Measurements from ENCODE around the gene SGK1. TPM values are rescaled to one million over a fixed set of nuclear protein-coding genes. Genes with fewer than 3 reads are reported as not detected.
A peak's percentile ranks its signal among the peaks of the same experiment; 100 is the strongest.
"Not testable (repeated sequence)": the region's sequence is repeated elsewhere in the genome, so short reads cannot be mapped to it uniquely, and the experiment has no call there.

Gene SGK1
- total RNA-seq, 1 experiment from 2014 or later = 23.2 TPM

DNA sequence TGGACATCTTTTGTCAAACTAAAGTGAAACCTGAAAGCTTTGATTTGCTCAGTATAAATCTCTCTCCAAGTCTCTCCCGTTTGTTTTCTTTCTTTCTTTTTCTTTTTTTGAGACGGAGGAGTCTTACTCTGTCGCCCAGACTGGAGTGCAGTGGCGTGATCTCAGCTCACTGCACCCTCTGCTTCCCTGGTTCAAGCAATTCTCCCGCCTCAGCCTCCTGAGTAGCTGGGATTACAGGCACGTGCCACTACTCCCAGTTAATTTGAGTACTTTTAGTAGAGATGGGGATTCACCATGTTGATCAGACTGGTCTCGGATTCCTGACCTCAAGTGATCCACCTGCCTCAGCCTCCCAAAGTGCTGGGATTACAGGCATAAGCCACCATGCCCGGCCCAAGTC lies 136.7 kb downstream of the SGK1 start:
- H3K4me3 Mint-ChIP-seq; H3K27ac Mint-ChIP-seq; POLR2A ChIA-PET; DNase-seq (ENCODE audit: low spot score); H3K9me3 Mint-ChIP-seq; H3K36me3 Mint-ChIP-seq; ATAC-seq: not testable (repeated sequence)
- CTCF ChIA-PET = interaction anchor here (0.9 to 2.0 kb wide), 3 partner anchors 87 to 701 kb away, joined by 4 read pairs; partner anchors contain the start of gene SGK1
- Mint-ChIP-seq H3K4me1 (peaks cover 49% of the 10 kb centered on the region), H3K27me3 (ENCODE audit: low read depth) (peaks cover 17% of the 10 kb centered on the region)

DNA sequence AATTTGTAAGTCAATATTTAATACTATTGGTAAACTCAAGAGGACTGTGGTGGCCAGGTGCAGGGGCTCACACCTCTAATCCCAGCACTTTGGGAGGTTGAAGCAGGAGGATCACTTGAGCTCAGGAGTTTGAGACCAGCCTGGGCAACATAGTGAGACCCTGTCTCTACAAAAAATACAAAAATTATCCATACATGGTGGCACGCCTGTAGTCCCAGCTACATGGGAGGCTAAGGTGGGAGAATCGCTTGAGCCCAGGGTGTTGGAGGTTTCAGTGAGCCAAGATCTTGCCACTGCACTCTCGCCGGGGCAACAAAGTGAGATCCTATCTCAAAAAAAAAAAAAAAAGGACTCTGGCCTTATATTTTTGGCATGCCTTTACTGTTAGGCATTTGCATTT lies 137.4 kb downstream of the SGK1 start:
- CTCF ChIA-PET = interaction anchor here (1.4 to 2.0 kb wide), 2 partner anchors 137 to 702 kb away, joined by 4 read pairs; partner anchors contain the start of gene SGK1
- peaks cover 55% of the 10 kb centered on the region for H3K4me1 Mint-ChIP-seq
- H3K4me3 Mint-ChIP-seq; DNase-seq (ENCODE audit: low spot score); ATAC-seq; H3K36me3 Mint-ChIP-seq; POLR2A ChIA-PET; H3K27ac Mint-ChIP-seq; H3K9me3 Mint-ChIP-seq: not testable (repeated sequence)
- H3K27me3 Mint-ChIP-seq (ENCODE audit: low read depth) = peaks cover 21% of the 10 kb centered on the region
- TF ChIP-seq ZNF121 (CRISPR knock-in tag; IDR thresholded peaks at IDR 0.05) = peak; percentile 97

DNA sequence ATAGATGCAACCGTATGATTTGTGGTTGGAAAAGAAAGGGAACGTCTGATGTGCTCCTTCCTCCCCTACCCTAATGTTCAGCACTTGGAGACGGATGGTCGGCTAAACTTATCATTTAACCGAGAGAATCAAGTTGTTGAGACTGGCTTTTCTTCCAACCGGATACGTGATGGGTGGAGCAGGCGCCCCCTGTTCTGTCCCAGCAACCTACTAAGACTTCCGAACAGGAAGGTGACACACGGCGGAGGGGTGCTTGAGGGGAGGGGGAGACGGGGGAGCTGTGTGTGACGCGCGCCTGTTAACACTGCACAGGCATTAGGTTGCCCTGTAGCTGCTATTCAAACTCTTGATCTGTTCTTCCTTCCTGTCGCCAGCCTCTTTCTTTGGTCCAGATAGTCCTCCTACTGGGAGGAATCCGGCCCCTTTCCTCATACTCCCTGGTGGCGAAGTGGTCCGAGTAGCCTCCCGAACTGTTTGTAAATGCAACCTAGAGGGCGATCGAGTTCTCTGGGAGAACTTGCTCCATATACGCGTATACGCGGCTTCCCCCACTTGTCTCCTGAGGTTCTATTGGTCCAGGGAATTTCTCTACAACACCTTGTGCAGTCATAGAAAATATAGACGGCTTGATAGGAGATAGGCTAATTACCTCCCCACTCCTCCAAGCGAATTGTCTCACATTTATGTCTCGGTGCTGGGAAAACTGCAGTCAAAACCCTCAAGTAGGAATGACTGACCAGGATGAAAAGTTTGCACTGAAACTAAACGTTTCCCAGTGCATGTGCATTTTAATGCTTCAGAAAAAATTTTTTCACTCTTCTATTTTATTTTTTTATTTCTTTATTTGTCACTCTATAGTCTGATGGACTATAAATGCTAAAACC lies 139.5 kb downstream of the SGK1 start:
- TF ChIP-seq, protein P1, sequence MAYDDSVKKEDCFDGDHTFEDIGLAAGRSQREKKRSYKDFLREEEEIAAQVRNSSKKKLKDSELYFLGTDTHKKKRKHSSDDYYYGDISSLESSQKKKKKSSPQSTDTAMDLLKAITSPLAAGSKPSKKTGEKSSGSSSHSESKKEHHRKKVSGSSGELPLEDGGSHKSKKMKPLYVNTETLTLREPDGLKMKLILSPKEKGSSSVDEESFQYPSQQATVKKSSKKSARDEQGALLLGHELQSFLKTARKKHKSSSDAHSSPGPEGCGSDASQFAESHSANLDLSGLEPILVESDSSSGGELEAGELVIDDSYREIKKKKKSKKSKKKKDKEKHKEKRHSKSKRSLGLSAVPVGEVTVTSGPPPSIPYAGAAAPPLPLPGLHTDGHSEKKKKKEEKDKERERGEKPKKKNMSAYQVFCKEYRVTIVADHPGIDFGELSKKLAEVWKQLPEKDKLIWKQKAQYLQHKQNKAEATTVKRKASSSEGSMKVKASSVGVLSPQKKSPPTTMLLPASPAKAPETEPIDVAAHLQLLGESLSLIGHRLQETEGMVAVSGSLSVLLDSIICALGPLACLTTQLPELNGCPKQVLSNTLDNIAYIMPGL (CRISPR knock-in tag; IDR thresholded peaks at IDR 0.05) = peak; percentile 41; the same call in 1 of the 2 replicates
- TF ChIP-seq NR1H2 (CRISPR knock-in tag; IDR thresholded peaks at IDR 0.05) (no peak), ZBTB21 (CRISPR knock-in tag; IDR thresholded peaks at IDR 0.05; ENCODE audit: borderline replicate concordance) (0 out of 2 replicates have a peak, but pooled peaks have one; percentile 58), ZNF416 (CRISPR knock-in tag; IDR thresholded peaks at IDR 0.05) (no peak), ETV6 (CRISPR knock-in tag; IDR thresholded peaks at IDR 0.05) (peak; percentile 92), ZNF263 (CRISPR knock-in tag; IDR thresholded peaks at IDR 0.05; ENCODE audit: low read depth) (peak; percentile 93)
- TF ChIP-seq, protein P2, sequence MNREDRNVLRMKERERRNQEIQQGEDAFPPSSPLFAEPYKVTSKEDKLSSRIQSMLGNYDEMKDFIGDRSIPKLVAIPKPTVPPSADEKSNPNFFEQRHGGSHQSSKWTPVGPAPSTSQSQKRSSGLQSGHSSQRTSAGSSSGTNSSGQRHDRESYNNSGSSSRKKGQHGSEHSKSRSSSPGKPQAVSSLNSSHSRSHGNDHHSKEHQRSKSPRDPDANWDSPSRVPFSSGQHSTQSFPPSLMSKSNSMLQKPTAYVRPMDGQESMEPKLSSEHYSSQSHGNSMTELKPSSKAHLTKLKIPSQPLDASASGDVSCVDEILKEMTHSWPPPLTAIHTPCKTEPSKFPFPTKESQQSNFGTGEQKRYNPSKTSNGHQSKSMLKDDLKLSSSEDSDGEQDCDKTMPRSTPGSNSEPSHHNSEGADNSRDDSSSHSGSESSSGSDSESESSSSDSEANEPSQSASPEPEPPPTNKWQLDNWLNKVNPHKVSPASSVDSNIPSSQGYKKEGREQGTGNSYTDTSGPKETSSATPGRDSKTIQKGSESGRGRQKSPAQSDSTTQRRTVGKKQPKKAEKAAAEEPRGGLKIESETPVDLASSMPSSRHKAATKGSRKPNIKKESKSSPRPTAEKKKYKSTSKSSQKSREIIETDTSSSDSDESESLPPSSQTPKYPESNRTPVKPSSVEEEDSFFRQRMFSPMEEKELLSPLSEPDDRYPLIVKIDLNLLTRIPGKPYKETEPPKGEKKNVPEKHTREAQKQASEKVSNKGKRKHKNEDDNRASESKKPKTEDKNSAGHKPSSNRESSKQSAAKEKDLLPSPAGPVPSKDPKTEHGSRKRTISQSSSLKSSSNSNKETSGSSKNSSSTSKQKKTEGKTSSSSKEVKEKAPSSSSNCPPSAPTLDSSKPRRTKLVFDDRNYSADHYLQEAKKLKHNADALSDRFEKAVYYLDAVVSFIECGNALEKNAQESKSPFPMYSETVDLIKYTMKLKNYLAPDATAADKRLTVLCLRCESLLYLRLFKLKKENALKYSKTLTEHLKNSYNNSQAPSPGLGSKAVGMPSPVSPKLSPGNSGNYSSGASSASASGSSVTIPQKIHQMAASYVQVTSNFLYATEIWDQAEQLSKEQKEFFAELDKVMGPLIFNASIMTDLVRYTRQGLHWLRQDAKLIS (CRISPR knock-in tag; IDR thresholded peaks at IDR 0.05; ENCODE audit: borderline replicate concordance) = 0 out of 2 replicates have a peak, but pooled peaks have one; percentile 42
- Mint-ChIP-seq H3K4me1 (peaks cover 54% of the 10 kb centered on the region), H3K27ac (peak overlapping the region; percentile 60), H3K4me3 (peak overlapping the region; percentile 85), H3K27me3 (ENCODE audit: low read depth) (peaks cover 21% of the 10 kb centered on the region), H3K36me3 (peaks cover 4% of the 10 kb centered on the region), H3K9me3 (peaks cover 3% of the 10 kb centered on the region; the same call in 1 of the 2 replicates)
- CTCF ChIA-PET = interaction anchor here (0.7 to 2.7 kb wide), 14 partner anchors 17 to 691 kb away, joined by 3 to 10 read pairs (median 4); partner anchors contain the start of gene SGK1
- POLR2A ChIA-PET = no interaction called here
- peak; percentile 79 for DNase-seq (ENCODE audit: low spot score)
- peak; percentile 70 for ATAC-seq

DNA sequence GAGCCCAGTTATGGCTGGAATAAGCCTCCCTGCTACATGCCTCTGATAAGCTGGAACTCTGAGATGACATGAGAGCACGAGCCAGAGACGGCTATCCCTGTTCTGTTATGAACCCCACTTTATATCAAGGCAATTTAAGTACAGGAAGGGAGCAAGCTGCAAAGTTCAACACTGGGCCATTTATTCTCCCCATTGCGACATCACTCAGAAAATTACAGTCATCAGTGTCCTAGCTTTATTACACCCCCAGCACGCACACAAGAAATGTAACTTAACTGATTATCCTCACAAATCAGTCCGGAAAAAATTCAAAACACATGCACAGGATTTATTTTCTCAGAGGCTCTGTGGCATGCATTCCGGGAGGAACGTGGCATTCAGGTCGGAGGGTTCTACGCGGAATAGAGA lies 140.2 kb downstream of the SGK1 start:
- CTCF ChIA-PET = interaction anchor here (0.7 to 2.7 kb wide), 14 partner anchors 18 to 692 kb away, joined by 3 to 10 read pairs (median 4); partner anchors contain the start of gene SGK1

More for the DNA sequence above, 140.2 kb downstream of the SGK1 start:
- H3K36me3 Mint-ChIP-seq = peaks cover 10% of the 10 kb centered on the region
- DNase-seq (ENCODE audit: low spot score) = no peak
- no peak for ATAC-seq
- H3K27me3 Mint-ChIP-seq (ENCODE audit: low read depth) = peaks cover 21% of the 10 kb centered on the region
- peak overlapping the region; percentile 60; the same call in 1 of the 2 replicates for H3K27ac Mint-ChIP-seq
- peak overlapping the region; percentile 85 for H3K4me3 Mint-ChIP-seq
- peaks cover 54% of the 10 kb centered on the region for H3K4me1 Mint-ChIP-seq
- TF ChIP-seq GABPB1 (CRISPR knock-in tag; IDR thresholded peaks at IDR 0.05) (0 out of 2 replicates have a peak, but pooled peaks have one; percentile 30), IRF2 (CRISPR knock-in tag; IDR thresholded peaks at IDR 0.05; ENCODE audit: borderline replicate concordance, low read depth) (no peak)
- POLR2A ChIA-PET = no interaction called here
- H3K9me3 Mint-ChIP-seq = peaks cover 3% of the 10 kb centered on the region; the same call in 1 of the 2 replicates
